ENCODE measurements around the gene PEAR1.

GRCh38 chr1:156947818-156948525 is 54.5 kb downstream of the PEAR1 start:
- TF ChIP-seq, protein P1, sequence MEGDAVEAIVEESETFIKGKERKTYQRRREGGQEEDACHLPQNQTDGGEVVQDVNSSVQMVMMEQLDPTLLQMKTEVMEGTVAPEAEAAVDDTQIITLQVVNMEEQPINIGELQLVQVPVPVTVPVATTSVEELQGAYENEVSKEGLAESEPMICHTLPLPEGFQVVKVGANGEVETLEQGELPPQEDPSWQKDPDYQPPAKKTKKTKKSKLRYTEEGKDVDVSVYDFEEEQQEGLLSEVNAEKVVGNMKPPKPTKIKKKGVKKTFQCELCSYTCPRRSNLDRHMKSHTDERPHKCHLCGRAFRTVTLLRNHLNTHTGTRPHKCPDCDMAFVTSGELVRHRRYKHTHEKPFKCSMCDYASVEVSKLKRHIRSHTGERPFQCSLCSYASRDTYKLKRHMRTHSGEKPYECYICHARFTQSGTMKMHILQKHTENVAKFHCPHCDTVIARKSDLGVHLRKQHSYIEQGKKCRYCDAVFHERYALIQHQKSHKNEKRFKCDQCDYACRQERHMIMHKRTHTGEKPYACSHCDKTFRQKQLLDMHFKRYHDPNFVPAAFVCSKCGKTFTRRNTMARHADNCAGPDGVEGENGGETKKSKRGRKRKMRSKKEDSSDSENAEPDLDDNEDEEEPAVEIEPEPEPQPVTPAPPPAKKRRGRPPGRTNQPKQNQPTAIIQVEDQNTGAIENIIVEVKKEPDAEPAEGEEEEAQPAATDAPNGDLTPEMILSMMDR (IDR thresholded peaks at IDR 0.05; ENCODE audit: low read depth, low read length): no peak
- TF ChIP-seq POLR2A (IDR thresholded peaks at IDR 0.05; ENCODE audit: extremely low read depth, insufficient read length) (no peak), MYC (IDR thresholded peaks at IDR 0.05; ENCODE audit: low read depth, low read length) (no peak)
- TF ChIP-seq, protein P2, sequence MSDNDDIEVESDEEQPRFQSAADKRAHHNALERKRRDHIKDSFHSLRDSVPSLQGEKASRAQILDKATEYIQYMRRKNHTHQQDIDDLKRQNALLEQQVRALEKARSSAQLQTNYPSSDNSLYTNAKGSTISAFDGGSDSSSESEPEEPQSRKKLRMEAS (IDR thresholded peaks at IDR 0.05; ENCODE audit: low read depth, low read length): no peak

All from NB4 (cell line).